Non-pigmented ciliary epithelial cell (primary cell): ENCODE results near the gene GALNS.
A peak's percentile ranks its signal among the peaks of the same experiment; 100 is the strongest.
"Not testable (repeated sequence)": the region's sequence is repeated elsewhere in the genome, so short reads cannot be mapped to it uniquely, and the experiment has no call there.

Experiments
- DNase-seq: peaks from one replicate; pipeline ENCODE4 v3.0.0-alpha.2; 2010; ENCODE audit warnings: low read depth

The GALNS gene

GRCh38 chr16:88856828-88857727 lies at the start of gene GALNS, which contains the start of gene TRAPPC2L:
Gene GALNS, minus strand, starts transcription at chr16:88856947. Its CDS starts 70 bp downstream, at chr16:88856877.
Gene TRAPPC2L, plus strand, starts transcription at chr16:88857127. Its CDS starts 24 bp downstream, at chr16:88857151.
- peak; percentile 66 for DNase-seq

- no peak for DNase-seq
Measured at GRCh38 chr16:88906020-88906419, 49.3 kb upstream of the GALNS start.

- no peak for DNase-seq
Measured at GRCh38 chr16:88905563-88905962, 48.8 kb upstream of the GALNS start.

GRCh38 chr16:88904676-88905365 lies 48.1 kb upstream of the GALNS start:
- DNase-seq: no peak

- DNase-seq: no peak
Measured at GRCh38 chr16:88903267-88903666, 46.5 kb upstream of the GALNS start.

- DNase-seq: no peak
Measured at GRCh38 chr16:88902744-88903143, 46.0 kb upstream of the GALNS start.

- DNase-seq: no peak
Measured at GRCh38 chr16:88901718-88902337, 45.1 kb upstream of the GALNS start.

- no peak for DNase-seq
Measured at GRCh38 chr16:88900662-88901052, 43.9 kb upstream of the GALNS start.

- DNase-seq: no peak
Measured at GRCh38 chr16:88899901-88900661, 43.3 kb upstream of the GALNS start.

- DNase-seq: no peak
Measured at GRCh38 chr16:88897696-88898425, 41.1 kb upstream of the GALNS start.

- no peak for DNase-seq
Measured at GRCh38 chr16:88896238-88897070, 39.7 kb upstream of the GALNS start.

- no peak for DNase-seq
Measured at GRCh38 chr16:88895335-88895734, 38.6 kb upstream of the GALNS start.

GRCh38 chr16:88894681-88895300 lies 38.0 kb upstream of the GALNS start:
- no peak for DNase-seq

GRCh38 chr16:88894266-88894665 lies 37.5 kb upstream of the GALNS start:
- not testable (repeated sequence) for DNase-seq

GRCh38 chr16:88893127-88893968 lies 36.6 kb upstream of the GALNS start:
- no peak for DNase-seq

- DNase-seq: no peak
Measured at GRCh38 chr16:88892065-88892464, 35.3 kb upstream of the GALNS start.

GRCh38 chr16:88891083-88891482 lies 34.3 kb upstream of the GALNS start:
- DNase-seq: no peak

- not testable (repeated sequence) for DNase-seq
Measured at GRCh38 chr16:88889702-88890352, 33.1 kb upstream of the GALNS start.
